ENCODE measurements around the gene STC2. TPM values are rescaled to one million over a fixed set of nuclear protein-coding genes. Genes with fewer than 3 reads are reported as not detected.

Gene STC2
- total RNA-seq, 1 experiment from 2014 or later = 57.0 TPM

DNA sequence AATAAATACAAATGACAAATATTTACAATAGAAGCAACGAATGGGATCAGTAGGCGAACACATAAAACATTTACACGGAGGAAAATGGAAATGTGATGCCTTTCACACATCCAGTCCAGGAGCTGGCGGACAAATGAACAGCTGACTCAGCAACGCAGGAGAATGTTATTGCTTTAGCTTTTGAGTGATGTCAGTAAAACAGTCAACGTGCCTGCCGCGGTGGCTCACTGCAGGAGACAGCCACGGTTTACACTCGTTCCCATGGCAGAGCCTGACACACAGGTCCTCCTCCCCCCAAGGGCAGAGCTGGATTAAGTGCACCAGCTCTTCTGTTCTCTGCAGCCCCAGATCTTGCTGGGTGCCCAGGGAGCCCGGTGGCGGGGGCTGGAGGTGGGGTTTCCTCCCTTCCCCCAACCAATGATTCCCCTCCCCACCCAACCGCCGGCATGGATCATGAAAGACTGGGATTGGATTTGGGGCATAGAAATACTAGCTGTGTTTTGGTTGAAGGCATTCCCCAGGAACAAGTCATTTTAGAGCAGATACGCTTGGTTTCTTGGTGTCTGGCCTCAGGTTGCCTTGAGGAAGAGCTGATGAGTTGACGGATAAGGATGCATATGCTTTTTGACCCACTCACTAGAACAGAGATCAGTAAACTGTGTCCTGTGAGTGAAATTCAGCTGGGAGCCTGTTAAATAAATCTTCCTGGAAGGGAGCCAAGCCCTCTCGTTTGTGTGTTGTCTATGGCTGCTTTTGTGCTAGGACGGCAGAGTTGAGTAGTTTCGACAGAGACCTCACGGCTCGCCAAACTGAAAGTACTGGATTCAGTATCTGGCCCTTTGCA, 12.5 kb downstream of the STC2 start (continued):
- TF ChIP-seq, protein P1, sequence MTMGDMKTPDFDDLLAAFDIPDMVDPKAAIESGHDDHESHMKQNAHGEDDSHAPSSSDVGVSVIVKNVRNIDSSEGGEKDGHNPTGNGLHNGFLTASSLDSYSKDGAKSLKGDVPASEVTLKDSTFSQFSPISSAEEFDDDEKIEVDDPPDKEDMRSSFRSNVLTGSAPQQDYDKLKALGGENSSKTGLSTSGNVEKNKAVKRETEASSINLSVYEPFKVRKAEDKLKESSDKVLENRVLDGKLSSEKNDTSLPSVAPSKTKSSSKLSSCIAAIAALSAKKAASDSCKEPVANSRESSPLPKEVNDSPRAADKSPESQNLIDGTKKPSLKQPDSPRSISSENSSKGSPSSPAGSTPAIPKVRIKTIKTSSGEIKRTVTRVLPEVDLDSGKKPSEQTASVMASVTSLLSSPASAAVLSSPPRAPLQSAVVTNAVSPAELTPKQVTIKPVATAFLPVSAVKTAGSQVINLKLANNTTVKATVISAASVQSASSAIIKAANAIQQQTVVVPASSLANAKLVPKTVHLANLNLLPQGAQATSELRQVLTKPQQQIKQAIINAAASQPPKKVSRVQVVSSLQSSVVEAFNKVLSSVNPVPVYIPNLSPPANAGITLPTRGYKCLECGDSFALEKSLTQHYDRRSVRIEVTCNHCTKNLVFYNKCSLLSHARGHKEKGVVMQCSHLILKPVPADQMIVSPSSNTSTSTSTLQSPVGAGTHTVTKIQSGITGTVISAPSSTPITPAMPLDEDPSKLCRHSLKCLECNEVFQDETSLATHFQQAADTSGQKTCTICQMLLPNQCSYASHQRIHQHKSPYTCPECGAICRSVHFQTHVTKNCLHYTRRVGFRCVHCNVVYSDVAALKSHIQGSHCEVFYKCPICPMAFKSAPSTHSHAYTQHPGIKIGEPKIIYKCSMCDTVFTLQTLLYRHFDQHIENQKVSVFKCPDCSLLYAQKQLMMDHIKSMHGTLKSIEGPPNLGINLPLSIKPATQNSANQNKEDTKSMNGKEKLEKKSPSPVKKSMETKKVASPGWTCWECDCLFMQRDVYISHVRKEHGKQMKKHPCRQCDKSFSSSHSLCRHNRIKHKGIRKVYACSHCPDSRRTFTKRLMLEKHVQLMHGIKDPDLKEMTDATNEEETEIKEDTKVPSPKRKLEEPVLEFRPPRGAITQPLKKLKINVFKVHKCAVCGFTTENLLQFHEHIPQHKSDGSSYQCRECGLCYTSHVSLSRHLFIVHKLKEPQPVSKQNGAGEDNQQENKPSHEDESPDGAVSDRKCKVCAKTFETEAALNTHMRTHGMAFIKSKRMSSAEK (CRISPR knock-in tag; IDR thresholded peaks at IDR 0.05; ENCODE audit: borderline replicate concordance) = no peak
- TF ChIP-seq NR1H2 (CRISPR knock-in tag; IDR thresholded peaks at IDR 0.05) (no peak), CBFB (CRISPR knock-in tag; IDR thresholded peaks at IDR 0.05; ENCODE audit: low read depth) (no peak), SMAD4 (CRISPR knock-in tag; IDR thresholded peaks at IDR 0.05) (no peak), RORB (CRISPR knock-in tag; IDR thresholded peaks at IDR 0.05) (no peak), GABPB1 (CRISPR knock-in tag; IDR thresholded peaks at IDR 0.05) (no peak), KAT7 (CRISPR knock-in tag; IDR thresholded peaks at IDR 0.05; ENCODE audit: borderline replicate concordance) (no peak), TEAD1 (CRISPR knock-in tag; IDR thresholded peaks at IDR 0.05) (no peak), ZBTB21 (CRISPR knock-in tag; IDR thresholded peaks at IDR 0.05; ENCODE audit: borderline replicate concordance) (no peak), FOXK1 (CRISPR knock-in tag; IDR thresholded peaks at IDR 0.05) (no peak), SMAD3 (CRISPR knock-in tag; IDR thresholded peaks at IDR 0.05; ENCODE audit: borderline replicate concordance) (no peak), JAZF1 (CRISPR knock-in tag; IDR thresholded peaks at IDR 0.05) (no peak), HMGA2 (CRISPR knock-in tag; IDR thresholded peaks at IDR 0.05) (no peak)
- TF ChIP-seq, protein P2, sequence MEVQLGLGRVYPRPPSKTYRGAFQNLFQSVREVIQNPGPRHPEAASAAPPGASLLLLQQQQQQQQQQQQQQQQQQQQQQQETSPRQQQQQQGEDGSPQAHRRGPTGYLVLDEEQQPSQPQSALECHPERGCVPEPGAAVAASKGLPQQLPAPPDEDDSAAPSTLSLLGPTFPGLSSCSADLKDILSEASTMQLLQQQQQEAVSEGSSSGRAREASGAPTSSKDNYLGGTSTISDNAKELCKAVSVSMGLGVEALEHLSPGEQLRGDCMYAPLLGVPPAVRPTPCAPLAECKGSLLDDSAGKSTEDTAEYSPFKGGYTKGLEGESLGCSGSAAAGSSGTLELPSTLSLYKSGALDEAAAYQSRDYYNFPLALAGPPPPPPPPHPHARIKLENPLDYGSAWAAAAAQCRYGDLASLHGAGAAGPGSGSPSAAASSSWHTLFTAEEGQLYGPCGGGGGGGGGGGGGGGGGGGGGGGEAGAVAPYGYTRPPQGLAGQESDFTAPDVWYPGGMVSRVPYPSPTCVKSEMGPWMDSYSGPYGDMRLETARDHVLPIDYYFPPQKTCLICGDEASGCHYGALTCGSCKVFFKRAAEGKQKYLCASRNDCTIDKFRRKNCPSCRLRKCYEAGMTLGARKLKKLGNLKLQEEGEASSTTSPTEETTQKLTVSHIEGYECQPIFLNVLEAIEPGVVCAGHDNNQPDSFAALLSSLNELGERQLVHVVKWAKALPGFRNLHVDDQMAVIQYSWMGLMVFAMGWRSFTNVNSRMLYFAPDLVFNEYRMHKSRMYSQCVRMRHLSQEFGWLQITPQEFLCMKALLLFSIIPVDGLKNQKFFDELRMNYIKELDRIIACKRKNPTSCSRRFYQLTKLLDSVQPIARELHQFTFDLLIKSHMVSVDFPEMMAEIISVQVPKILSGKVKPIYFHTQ (CRISPR knock-in tag; IDR thresholded peaks at IDR 0.05) = peak; percentile 13; the same call in 1 of the 2 replicates
- TF ChIP-seq, protein P3, sequence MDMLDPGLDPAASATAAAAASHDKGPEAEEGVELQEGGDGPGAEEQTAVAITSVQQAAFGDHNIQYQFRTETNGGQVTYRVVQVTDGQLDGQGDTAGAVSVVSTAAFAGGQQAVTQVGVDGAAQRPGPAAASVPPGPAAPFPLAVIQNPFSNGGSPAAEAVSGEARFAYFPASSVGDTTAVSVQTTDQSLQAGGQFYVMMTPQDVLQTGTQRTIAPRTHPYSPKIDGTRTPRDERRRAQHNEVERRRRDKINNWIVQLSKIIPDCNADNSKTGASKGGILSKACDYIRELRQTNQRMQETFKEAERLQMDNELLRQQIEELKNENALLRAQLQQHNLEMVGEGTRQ (CRISPR knock-in tag; IDR thresholded peaks at IDR 0.05) = no peak
- TF ChIP-seq, protein P4, sequence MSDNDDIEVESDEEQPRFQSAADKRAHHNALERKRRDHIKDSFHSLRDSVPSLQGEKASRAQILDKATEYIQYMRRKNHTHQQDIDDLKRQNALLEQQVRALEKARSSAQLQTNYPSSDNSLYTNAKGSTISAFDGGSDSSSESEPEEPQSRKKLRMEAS (CRISPR knock-in tag; IDR thresholded peaks at IDR 0.05) = 0 out of 2 replicates have a peak, but pooled peaks have one; percentile 20
- TF ChIP-seq, protein P5, sequence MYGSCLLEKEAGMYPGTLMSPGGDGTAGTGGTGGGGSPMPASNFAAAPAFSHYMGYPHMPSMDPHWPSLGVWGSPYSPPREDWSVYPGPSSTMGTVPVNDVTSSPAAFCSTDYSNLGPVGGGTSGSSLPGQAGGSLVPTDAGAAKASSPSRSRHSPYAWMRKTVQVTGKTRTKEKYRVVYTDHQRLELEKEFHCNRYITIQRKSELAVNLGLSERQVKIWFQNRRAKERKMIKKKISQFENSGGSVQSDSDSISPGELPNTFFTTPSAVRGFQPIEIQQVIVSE (CRISPR knock-in tag; IDR thresholded peaks at IDR 0.05; ENCODE audit: borderline replicate concordance) = no peak
- TF ChIP-seq, protein P6, sequence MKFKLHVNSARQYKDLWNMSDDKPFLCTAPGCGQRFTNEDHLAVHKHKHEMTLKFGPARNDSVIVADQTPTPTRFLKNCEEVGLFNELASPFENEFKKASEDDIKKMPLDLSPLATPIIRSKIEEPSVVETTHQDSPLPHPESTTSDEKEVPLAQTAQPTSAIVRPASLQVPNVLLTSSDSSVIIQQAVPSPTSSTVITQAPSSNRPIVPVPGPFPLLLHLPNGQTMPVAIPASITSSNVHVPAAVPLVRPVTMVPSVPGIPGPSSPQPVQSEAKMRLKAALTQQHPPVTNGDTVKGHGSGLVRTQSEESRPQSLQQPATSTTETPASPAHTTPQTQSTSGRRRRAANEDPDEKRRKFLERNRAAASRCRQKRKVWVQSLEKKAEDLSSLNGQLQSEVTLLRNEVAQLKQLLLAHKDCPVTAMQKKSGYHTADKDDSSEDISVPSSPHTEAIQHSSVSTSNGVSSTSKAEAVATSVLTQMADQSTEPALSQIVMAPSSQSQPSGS (CRISPR knock-in tag; IDR thresholded peaks at IDR 0.05; ENCODE audit: borderline replicate concordance, low read depth) = no peak
- TF ChIP-seq, protein P7, sequence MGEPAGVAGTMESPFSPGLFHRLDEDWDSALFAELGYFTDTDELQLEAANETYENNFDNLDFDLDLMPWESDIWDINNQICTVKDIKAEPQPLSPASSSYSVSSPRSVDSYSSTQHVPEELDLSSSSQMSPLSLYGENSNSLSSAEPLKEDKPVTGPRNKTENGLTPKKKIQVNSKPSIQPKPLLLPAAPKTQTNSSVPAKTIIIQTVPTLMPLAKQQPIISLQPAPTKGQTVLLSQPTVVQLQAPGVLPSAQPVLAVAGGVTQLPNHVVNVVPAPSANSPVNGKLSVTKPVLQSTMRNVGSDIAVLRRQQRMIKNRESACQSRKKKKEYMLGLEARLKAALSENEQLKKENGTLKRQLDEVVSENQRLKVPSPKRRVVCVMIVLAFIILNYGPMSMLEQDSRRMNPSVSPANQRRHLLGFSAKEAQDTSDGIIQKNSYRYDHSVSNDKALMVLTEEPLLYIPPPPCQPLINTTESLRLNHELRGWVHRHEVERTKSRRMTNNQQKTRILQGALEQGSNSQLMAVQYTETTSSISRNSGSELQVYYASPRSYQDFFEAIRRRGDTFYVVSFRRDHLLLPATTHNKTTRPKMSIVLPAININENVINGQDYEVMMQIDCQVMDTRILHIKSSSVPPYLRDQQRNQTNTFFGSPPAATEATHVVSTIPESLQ (CRISPR knock-in tag; IDR thresholded peaks at IDR 0.05) = no peak
- TF ChIP-seq, protein P8, sequence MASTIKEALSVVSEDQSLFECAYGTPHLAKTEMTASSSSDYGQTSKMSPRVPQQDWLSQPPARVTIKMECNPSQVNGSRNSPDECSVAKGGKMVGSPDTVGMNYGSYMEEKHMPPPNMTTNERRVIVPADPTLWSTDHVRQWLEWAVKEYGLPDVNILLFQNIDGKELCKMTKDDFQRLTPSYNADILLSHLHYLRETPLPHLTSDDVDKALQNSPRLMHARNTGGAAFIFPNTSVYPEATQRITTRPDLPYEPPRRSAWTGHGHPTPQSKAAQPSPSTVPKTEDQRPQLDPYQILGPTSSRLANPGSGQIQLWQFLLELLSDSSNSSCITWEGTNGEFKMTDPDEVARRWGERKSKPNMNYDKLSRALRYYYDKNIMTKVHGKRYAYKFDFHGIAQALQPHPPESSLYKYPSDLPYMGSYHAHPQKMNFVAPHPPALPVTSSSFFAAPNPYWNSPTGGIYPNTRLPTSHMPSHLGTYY (CRISPR knock-in tag; IDR thresholded peaks at IDR 0.05) = peak; percentile 84; the same call in 1 of the 2 replicates
- TF ChIP-seq, protein P9, sequence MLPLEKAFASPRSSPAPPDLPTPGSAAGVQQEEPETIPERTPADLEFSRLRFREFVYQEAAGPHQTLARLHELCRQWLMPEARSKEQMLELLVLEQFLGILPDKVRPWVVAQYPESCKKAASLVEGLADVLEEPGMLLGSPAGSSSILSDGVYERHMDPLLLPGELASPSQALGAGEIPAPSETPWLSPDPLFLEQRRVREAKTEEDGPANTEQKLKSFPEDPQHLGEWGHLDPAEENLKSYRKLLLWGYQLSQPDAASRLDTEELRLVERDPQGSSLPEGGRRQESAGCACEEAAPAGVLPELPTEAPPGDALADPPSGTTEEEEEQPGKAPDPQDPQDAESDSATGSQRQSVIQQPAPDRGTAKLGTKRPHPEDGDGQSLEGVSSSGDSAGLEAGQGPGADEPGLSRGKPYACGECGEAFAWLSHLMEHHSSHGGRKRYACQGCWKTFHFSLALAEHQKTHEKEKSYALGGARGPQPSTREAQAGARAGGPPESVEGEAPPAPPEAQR (CRISPR knock-in tag; IDR thresholded peaks at IDR 0.05) = no peak

All from WTC11 (cell line).